Activated CD4-positive, alpha-beta T cell treated with anti-CD3 and anti-CD28 coated beads for 24 hours (primary cell): ENCODE data around the gene FAM53A.

Experiments used
- DNase-seq, 2 donors: peaks; one replicate each; pipeline ENCODE4 v3.0.0-alpha.2; 2020; ENCODE audit warnings: low read depth in 2 of 2

Gene FAM53A

GRCh38 chr4:1683736-1684505 is at the start of gene FAM53A:
Gene FAM53A (minus strand): TSS chr4:1684313. CDS start chr4:1668741, 15,572 bp downstream.
- DNase-seq = no peak

DNA sequence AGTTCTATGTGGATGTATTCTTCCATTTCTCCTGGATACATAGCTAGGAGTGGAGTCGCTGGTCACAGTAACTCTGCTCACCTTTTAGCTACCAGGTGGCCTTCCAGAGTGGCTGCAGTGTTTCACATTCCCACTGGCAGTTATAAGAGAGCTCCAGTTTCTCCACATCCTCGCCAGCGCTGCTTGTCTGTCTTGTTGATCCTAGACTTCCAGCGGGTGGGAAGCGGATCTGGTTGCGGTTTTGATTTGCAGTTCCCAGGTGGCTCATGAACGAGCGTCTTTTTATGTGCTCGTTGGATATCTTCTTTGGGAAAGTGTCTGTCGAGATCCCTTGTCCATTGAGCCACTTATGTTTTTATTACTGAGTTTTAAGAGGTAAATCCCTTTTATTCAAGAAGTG is 48.8 kb upstream of the FAM53A start:
- DNase-seq = no peak

GRCh38 chr4:1731180-1731579 is 47.1 kb upstream of the FAM53A start:
- no peak for DNase-seq

GRCh38 chr4:1730532-1731135 is 46.5 kb upstream of the FAM53A start:
- DNase-seq = no peak

- no peak for DNase-seq
Measured at GRCh38 chr4:1728061-1728980, 44.2 kb upstream of the FAM53A start.

- DNase-seq = no peak
Measured at GRCh38 chr4:1727117-1728031, 43.3 kb upstream of the FAM53A start.

DNA sequence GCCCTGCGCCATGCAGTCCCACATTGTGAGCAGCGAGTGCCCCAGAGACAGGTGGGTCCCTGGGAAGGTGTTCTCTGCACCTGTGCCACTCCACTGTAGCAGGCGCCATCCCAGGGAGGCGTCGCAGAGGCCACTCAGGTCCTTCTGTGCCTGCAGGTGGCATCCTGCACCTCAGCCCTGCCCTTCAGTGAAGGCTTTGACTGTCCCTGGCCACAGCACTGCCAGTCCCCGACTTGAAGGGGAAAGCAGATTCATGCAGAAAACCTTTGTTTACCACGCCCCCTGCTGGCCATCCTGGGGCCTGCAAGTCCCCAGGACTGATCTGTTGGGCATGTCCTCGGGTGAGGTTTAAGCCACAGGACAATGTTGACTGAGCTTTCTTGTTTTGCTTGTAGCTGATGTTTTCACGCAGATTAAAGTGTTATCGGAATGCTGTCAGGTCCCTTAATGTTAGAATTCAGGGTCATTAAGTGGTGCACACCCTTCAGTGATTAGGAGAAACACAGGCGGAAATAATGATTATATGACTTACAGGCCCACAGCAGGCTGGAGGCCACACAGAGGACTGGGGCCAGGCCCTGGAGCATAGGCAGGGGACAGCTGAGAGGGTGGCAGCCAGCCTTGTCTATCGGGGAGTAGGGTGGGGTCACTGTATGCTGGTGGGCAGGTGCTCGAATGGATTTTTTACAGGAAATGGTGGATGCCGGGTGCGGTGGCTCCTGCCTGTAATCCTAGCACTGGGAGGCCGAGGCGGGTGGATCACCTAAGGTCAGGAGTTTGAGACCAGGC is 42.2 kb upstream of the FAM53A start:
- peak; percentile 85 to 89 for DNase-seq

GRCh38 chr4:1725521-1725920 is 41.4 kb upstream of the FAM53A start:
- no peak for DNase-seq

DNA sequence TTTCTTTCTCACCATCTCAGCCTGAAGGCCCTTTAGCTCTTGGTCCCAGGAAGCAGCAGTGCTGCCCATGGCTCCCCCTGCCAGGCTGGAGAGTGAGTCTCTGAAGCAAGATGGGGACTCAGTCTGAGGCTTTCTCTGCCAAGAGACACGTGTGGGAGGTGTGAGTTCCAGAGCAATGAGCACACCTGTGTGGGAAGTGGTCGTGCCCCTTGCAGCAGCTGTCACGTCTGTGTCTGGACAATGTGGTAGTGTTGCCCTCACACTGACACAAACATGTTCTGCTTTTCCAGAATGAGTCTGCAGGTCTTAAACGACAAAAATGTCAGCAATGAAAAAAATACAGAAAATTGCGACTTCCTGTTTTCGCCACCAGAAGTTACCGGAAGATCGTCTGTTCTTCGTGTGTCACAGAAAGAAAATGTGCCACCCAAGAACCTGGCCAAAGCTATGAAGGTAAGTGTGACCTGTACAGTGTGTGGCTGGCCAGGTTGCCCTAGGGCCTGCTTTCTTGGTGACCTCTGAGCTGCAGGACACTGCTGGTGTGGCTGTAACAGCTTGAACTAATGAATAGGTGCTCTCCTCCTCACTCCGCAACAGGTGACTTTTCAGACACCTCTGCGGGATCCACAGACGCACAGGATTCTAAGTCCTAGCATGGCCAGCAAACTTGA is 39.2 kb upstream of the FAM53A start:
- peak in 1 of 2 donors; percentile 35 for DNase-seq

DNA sequence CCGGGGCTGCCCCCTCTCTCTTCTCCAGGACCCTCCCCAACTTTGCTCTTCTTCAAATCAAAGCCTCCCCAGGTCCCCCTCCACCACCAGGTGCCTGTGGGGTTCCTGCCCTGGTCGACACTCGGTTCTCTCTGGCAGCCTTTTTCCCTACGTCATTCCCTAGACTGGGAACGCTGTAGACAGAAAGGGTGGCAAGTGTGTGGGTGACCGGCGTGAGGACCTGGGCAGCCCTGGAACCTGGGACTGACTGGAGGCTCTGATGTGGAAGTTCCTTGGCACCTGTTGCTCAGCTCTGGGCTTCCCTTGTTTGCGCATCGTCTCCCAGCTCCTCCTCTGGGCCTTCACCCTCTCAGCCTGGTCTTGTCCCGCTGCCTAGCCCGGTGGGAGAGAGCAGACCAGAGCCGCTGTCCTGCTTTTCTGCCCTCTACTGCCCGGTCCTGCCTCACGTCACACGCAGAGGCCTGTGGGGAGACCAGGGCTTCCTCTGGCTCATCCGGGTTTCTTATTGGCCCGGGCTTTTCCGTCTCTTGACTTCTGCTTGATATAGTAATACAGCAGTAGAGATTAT is 38.5 kb upstream of the FAM53A start:
- DNase-seq = no peak

DNA sequence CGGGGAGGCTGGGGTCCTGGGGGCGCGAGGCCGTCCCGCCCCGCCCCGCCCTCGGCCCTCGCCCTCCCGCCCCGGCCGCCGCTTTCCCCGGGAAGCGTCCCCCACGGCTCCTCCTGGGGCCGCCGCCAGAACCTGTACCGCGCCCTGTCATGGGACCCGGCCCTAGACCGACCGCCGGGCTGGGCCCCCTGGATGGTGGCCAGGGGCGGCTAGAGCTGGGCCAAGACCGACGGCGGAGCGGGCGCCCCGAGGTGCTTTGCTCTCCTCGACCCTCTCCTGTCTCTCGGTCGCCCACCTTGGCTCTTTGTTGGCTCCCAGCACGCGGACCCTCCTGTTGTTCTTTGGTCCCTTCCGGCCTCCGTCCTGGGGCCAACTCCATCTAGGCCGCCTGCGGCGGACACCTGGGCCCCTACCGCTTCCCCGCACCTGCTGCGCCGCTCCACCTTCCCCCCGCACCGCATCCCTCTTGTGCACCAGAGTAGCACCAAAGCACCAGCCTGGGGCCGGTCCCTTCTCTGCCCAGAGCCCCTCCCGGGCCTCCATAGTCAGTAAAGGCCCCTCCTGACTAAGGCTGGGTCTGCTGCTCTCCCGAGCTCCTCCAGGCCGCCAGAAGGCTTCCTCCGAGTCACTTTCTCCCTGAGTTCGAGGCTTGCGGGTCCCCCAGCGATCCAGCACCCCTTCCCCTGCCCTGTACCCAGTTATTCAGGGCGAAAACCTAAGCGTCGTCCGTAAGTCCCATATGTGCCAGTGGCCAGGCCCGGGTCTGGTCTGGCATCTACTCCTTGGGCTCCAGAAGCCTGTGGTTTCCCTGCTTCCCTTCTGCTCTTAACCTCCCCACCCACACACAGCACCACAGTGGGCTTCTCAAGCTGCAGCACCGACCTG is 37.8 kb upstream of the FAM53A start:
- DNase-seq = no peak

DNA sequence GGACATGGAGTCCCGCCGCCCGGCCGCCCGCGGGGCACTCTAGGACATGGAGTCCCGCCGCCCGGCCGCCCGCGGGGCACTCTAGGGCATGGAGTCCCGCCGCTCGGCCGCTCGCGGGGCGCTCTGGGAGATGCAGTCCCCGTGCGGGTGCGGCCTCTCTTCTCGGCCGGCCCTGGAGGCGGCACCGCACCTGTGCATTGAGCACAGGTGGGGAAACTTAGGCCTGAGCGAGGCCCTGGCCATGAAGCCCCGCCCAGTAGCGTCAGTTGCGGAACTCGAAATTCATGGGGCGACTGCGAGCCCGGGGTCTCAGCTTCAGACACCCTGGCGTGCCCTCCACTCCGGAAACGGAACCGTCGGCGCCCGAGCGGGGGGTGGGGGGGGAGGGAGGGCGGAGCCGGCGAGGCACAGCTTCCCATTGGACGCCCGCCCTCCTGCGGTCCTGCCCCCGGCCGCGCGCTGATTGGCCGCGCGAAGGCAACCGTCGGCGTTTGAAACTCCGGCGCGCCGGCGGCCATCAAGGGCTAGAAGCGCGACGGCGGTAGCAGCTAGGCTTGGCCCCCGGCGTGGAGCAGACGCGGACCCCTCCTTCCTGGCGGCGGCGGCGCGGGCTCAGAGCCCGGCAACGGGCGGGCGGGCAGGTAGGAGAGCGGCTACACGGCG is 37.0 kb upstream of the FAM53A start, which contains the start of the genes TACC3 and TMEM129:
Gene TACC3, plus strand, starts transcription at position 519 of the 663 bp plus-strand sequence. CDS start 1,901 bp downstream, outside the sequence.
Gene TMEM129, minus strand, starts transcription at position 321 of the 663 bp plus-strand sequence. CDS start 486 bp downstream, outside the sequence.
- DNase-seq = peak; percentile 83 to 90

DNA sequence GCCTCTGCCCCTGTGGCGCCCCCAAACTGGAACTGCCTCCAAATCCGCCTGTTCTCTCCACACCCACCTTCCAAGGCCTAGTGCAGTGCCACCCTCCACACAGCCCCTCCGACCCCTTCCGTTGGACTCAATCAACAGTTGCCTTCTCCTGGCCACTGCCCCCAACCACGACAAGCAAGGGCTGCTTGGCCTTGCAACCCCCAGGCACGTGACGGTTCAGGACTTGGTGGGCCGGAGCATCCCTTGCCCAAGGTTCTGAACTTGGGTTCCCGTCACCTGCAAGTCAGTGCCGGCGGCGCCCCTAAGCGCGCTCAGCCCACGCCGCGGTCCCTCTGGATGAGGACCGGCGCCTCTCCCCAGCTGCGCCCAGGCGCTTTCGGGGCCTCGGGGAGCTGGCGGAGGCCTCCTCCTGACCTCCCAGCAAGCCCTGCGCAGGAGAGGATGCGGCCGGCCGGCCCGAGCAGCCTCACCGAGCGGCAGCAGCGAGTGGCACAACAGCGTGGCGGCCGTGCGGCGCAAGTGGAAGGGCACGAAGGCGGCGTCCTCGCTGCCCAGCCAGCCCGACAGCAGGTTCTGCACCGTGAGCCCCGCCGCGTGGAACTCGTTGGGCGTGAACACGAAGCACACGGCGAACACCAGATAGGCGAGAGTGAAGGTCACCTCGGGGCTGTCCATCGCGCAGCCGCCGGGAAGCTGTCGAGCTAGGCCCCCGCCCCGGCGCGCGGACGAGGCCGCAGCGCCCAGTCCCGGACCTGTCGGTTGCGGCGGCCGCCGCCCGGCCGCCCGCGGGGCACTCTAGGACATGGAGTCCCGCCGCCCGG is 36.3 kb upstream of the FAM53A start:
- no peak for DNase-seq

GRCh38 chr4:1718095-1718850 is 34.2 kb upstream of the FAM53A start:
- DNase-seq = no peak

DNA sequence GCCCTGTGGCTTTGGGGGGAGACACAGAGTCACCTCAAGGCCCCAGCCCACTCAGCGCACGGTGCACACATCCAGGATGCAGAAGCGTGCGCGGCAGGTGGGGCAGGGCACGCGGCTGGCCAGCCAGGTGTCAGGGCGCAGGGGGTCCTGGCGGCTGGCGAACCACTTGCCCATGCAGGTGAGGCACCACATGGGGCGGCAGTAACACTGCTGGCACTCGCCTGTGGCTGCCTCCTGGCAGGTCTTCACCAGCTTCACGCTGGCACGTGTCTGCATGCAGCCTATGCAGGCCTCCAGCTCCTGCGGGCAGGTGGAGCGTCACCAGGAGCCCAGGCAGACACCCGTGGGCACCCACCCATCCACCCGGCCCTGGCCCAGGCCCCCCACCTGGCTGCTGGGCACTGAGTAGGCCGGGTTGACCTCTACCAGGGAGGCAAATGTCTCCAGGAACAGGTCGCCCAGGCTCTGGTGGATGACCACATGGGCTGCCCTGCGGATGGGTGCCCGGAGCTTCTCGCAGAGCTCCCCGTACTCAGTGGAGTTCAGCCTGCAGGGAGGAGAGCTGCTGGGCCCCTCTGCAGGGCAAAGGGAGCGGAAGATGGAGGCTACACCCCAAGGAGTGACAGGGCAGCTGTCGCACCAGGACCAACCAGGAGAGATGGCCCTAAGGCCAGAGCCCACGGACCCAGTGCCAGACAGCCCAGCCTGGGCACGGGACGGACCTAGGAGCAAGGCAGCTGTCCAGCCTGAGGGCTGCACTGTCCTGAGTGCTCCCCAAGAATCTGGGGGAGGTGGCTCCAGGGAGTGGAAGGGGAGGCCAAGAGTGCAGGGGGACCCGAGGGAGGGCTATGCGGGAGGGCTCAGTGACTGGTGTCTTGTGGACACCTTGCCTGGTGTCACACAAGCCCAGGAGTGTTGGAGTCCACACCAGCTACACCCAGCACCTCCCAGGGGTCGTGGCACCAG is 33.3 kb upstream of the FAM53A start:
- no peak for DNase-seq
